Effector memory CD4-positive, alpha-beta T cell (primary cell): ENCODE measurements around the gene KLK15.

Source experiments
- DNase-seq, 3 donors: peaks; one replicate each; pipeline ENCODE4 v3.0.0-alpha.2; 2020
- H3K27ac ChIP-seq: 2 replicates; pipeline ENCODE4 v1.7.0; 2013; ENCODE audit warnings: mild to moderate bottlenecking, low read length, moderate library complexity; ENCODE audit not compliant: insufficient read depth, poor library complexity, severe bottlenecking
- H3K27me3 ChIP-seq: replicated peaks from 2 replicates; pipeline ENCODE4 v1.7.0; 2013; ENCODE audit warnings: mild to moderate bottlenecking, low read length; ENCODE audit not compliant: insufficient read depth, control insufficient read depth, poor library complexity, severe bottlenecking
- H3K36me3 ChIP-seq: 2 replicates; pipeline ENCODE4 v1.7.0; 2013; ENCODE audit warnings: mild to moderate bottlenecking, low read length, moderate library complexity; ENCODE audit not compliant: control insufficient read depth, insufficient read depth
- H3K4me1 ChIP-seq: 2 replicates; pipeline ENCODE4 v1.7.0; 2013; ENCODE audit warnings: low read length, mild to moderate bottlenecking; ENCODE audit not compliant: control insufficient read depth, insufficient read depth, poor library complexity, severe bottlenecking
- H3K4me3 ChIP-seq: 2 replicates; pipeline ENCODE4 v1.7.0; 2013; ENCODE audit warnings: low read length, low read depth, mild to moderate bottlenecking; ENCODE audit not compliant: insufficient read depth, poor library complexity, severe bottlenecking
- H3K9me3 ChIP-seq: 2 replicates; pipeline ENCODE4 v1.7.0; 2013; ENCODE audit warnings: mild to moderate bottlenecking, low read length, moderate library complexity; ENCODE audit not compliant: control insufficient read depth

KLK15 gene

GRCh38 chr19:50778906-50779430 is 54.4 kb downstream of the KLK15 start:
- no peak overlapping the region for H3K27ac ChIP-seq
- peaks cover 23% of the 10 kb centered on the region for H3K27me3 ChIP-seq
- no peaks in the 10 kb centered on the region for H3K9me3 ChIP-seq
- H3K36me3 ChIP-seq: no peaks in the 10 kb centered on the region
- H3K4me3 ChIP-seq: no peak overlapping the region
- H3K4me1 ChIP-seq: no peaks in the 10 kb centered on the region
- DNase-seq: no peak

GRCh38 chr19:50777830-50778303 is 55.5 kb downstream of the KLK15 start:
- no peak overlapping the region for H3K4me3 ChIP-seq
- no peak for DNase-seq
- peaks cover 23% of the 10 kb centered on the region for H3K27me3 ChIP-seq
- H3K36me3 ChIP-seq: no peaks in the 10 kb centered on the region
- H3K4me1 ChIP-seq: no peaks in the 10 kb centered on the region
- H3K27ac ChIP-seq: no peak overlapping the region
- no peaks in the 10 kb centered on the region for H3K9me3 ChIP-seq

- peaks cover 19% of the 10 kb centered on the region for H3K27me3 ChIP-seq
- H3K4me3 ChIP-seq: no peak overlapping the region
- H3K36me3 ChIP-seq: no peaks in the 10 kb centered on the region
- no peaks in the 10 kb centered on the region for H3K4me1 ChIP-seq
- no peaks in the 10 kb centered on the region for H3K9me3 ChIP-seq
- no peak for DNase-seq
- no peak overlapping the region for H3K27ac ChIP-seq
Observed at GRCh38 chr19:50777261-50777660, 56.1 kb downstream of the KLK15 start.

- no peaks in the 10 kb centered on the region for H3K9me3 ChIP-seq
- H3K4me1 ChIP-seq: no peaks in the 10 kb centered on the region
- no peak for DNase-seq
- no peaks in the 10 kb centered on the region for H3K36me3 ChIP-seq
- no peak overlapping the region for H3K4me3 ChIP-seq
- H3K27me3 ChIP-seq: peaks cover 18% of the 10 kb centered on the region
- H3K27ac ChIP-seq: no peak overlapping the region
Observed at GRCh38 chr19:50776131-50776530, 57.2 kb downstream of the KLK15 start.
